ENCODE results near the gene ECE1. TPM values are rescaled to one million over a fixed set of nuclear protein-coding genes. Genes with fewer than 3 reads are reported as not detected.

Gene ECE1
- total and polyA plus RNA-seq, 2 of the 13 experiments (the other 11 are each of a cell fraction or from before 2014, with no cell fraction given): 13.5 to 21.2 TPM

GRCh38 chr1:21311016-21311415 is 20.8 kb upstream of the ECE1 start (continued):
- TF ChIP-seq ATF4 (CRISPR knock-in tag; IDR thresholded peaks at IDR 0.05): no peak
- 0 out of 2 replicates have a peak, but pooled peaks have one; percentile 26 for TF ChIP-seq HMG20B (CRISPR knock-in tag; conservative IDR thresholded peaks at IDR 0.05)
- TF ChIP-seq ZNF260 (CRISPR knock-in tag; IDR thresholded peaks at IDR 0.05; ENCODE audit: borderline replicate concordance, low read depth): no peak
- TF ChIP-seq ZNF644 (CRISPR knock-in tag; IDR thresholded peaks at IDR 0.05; ENCODE audit: low read depth): no peak
- TF ChIP-seq ZNF609 (CRISPR knock-in tag; IDR thresholded peaks at IDR 0.05; ENCODE audit: borderline replicate concordance): no peak
- no peak for TF ChIP-seq IRF2 (CRISPR knock-in tag; IDR thresholded peaks at IDR 0.05)
- no peak for TF ChIP-seq LCORL (IDR thresholded peaks at IDR 0.05)
- TF ChIP-seq LCORL (CRISPR knock-in tag; IDR thresholded peaks at IDR 0.05): no peak
- TF ChIP-seq TCF7L2 (IDR thresholded peaks at IDR 0.05; ENCODE audit: low read depth, low read length): no peak
- no peak for TF ChIP-seq NONO (IDR thresholded peaks at IDR 0.05)
- TF ChIP-seq NONO (CRISPR knock-in tag; conservative IDR thresholded peaks at IDR 0.05): no peak
- no peak for TF ChIP-seq KLF11 (CRISPR knock-in tag; IDR thresholded peaks at IDR 0.05)
- no peak for TF ChIP-seq MXD1 (CRISPR knock-in tag; IDR thresholded peaks at IDR 0.05)
- TF ChIP-seq ATF1 (CRISPR knock-in tag; IDR thresholded peaks at IDR 0.05): no peak
- no peak for TF ChIP-seq FOXA1 (IDR thresholded peaks at IDR 0.05)
- TF ChIP-seq FOXA1 (CRISPR knock-in tag; IDR thresholded peaks at IDR 0.05): no peak
- no peak for TF ChIP-seq ZFP62 (CRISPR knock-in tag; IDR thresholded peaks at IDR 0.05)
- TF ChIP-seq ZNF740 (CRISPR knock-in tag; IDR thresholded peaks at IDR 0.05): no peak
- no peak for TF ChIP-seq FOXK2 (IDR thresholded peaks at IDR 0.05)
- no peak for TF ChIP-seq ZNF678 (CRISPR knock-in tag; IDR thresholded peaks at IDR 0.05)
- no peak for TF ChIP-seq ZNF616 (CRISPR knock-in tag; IDR thresholded peaks at IDR 0.05; ENCODE audit: low read depth)
- TF ChIP-seq KDM6A (CRISPR knock-in tag; IDR thresholded peaks at IDR 0.05; ENCODE audit: low read depth): no peak
- TF ChIP-seq SMARCE1 (IDR thresholded peaks at IDR 0.05; ENCODE audit: borderline replicate concordance): no peak
- no peak for TF ChIP-seq CENPX (CRISPR knock-in tag; IDR thresholded peaks at IDR 0.05)
- TF ChIP-seq ESRRA (CRISPR knock-in tag; IDR thresholded peaks at IDR 0.05; ENCODE audit: low read depth): no peak
- TF ChIP-seq MNT (IDR thresholded peaks at IDR 0.05): no peak
- TF ChIP-seq SKI (IDR thresholded peaks at IDR 0.05; ENCODE audit: partially characterized antibody): no peak
- TF ChIP-seq SP140L (CRISPR knock-in tag; IDR thresholded peaks at IDR 0.05; ENCODE audit: borderline replicate concordance): no peak

All from HepG2 (cell line).